HG02678 (cell line): Measurements from ENCODE around the gene DGKG.

Source experiments
- ATAC-seq: cut with Tn5 transposase; IDR thresholded peaks from one replicate; pipeline ENCODE4 v1.9.1; 2021; ENCODE audit warnings: mild to moderate bottlenecking, moderate library complexity; ENCODE audit not compliant: unreplicated experiment

DGKG gene

GRCh38 chr3:186178412-186178811 is 183.6 kb downstream of the DGKG start:
- no peak for ATAC-seq

- ATAC-seq, result no peak
Observed at GRCh38 chr3:186176373-186176990, 185.6 kb downstream of the DGKG start.

DNA sequence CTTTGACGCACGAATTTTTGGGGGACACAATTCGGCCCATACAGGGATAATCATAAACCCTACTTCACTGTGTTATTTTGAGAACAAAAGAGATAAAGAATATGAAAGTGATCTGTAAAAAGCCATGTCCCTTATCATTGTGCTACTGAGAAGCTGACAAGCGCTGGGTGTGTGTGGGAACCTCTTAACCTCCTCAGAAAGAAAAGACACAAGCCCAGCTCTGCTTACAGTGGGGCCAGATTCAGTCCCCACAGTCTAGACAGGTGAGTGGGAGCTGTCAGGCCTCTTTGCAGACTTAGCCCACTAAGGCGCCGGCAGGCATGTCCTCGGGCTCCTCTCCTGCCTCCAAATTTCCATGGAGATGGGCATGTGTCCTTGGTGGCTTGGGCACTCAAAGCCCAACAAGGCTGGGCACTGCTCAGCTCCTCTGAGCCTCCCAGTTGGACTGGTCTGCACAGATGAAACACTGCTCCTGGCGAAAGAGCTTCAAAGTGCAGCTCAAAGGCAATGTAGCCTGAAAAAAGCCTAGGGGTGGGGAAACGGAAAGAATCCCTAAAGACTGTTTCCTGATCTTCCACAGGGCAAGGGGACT is 188.7 kb downstream of the DGKG start:
- no peak for ATAC-seq

GRCh38 chr3:186172353-186172752 is 189.7 kb downstream of the DGKG start:
- no peak for ATAC-seq

DNA sequence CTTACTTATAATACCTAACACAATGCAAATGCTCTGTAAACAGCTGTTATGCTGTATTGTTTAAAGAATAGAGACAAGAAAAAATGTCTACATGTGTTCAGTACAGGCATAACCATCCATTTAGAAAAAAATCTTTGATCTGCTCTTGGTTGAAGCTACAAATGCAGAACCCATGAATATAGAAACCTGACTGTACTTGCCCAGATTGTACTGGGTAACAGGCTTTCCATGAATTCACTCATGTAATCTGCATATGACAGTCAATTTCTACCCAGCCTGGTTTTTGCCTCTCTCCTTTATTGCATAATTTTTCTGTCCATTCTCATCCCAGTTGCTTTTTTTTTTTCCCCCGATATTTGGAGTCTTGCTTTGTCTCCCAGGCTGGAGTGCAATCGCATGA is 190.5 kb downstream of the DGKG start:
- ATAC-seq, result no peak

DNA sequence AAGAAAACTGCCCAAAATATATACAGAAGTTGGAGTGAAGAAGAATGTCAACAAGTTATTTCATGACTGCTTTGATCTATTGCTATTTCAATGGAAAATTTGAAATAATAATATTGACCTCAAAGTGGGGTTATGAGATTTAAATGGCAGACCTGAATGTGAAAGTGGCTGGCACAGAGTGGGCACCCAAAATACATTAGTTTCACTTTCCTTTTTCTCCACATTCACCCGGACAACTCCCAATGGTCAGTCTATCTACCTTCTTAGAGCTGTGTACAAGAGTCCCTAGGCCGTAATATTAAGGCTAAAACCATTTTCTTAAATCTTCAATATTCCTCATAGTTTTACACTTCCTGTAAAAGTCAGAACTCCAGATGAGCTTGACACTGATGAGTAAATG is 191.5 kb downstream of the DGKG start:
- ATAC-seq, result no peak

- no peak for ATAC-seq
Observed at GRCh38 chr3:186169379-186169778, 192.7 kb downstream of the DGKG start.

DNA sequence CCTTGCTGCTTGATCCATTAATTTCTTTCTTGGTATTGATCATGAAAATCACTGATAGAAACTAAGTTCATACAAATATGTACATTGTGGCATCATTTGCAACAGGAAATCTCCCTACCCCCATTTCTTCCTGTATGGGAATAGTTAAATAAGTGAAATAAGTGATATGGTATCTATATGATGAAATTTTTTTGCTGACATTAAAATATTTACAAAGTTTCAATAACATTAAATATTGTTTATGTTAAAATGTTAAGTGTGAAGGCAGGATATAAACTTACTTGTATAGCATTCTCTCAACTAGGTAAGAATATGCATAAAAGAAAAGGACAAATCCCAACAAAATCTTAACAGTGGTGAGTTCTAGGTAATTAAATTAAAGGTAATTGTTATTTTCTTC is 193.1 kb downstream of the DGKG start:
- ATAC-seq, result no peak

DNA sequence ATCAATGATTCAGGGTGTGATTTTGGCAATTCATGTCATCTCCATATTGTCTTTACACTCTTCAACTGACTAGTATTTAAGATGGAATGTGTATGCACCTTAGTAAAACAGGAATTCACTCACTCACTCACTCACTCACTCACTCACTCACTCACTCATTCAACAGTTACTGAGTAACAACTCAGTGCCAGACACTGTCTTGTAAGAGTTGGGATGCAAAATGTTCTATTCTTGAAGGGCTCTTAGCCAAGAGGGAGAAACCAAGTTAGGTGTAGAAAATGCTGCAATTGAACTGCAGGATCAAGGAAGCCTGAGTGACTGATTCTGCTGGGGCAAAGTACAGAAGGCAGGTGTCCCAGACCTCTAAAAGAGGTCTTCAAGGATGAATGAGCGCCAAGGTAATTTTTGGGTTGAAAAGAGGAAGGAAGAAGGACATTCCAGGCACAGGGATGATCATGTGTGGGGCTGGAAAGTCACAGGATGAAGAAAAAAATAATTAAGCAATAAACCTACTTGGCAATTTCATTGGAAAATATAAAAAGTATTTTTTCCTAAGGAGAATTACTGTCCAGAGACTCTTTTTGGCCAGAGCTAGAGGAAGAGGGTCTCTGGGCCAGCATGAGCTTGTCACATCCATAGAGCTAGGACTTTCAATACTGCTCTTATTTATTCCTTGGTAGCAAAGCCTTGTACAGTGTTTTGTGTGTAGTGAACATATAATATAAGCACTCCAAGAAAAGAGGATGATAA is 194.2 kb downstream of the DGKG start:
- no peak for ATAC-seq

GRCh38 chr3:186166491-186167288 is 195.3 kb downstream of the DGKG start:
- ATAC-seq, result no peak

- ATAC-seq, result no peak
Observed at GRCh38 chr3:186166036-186166435, 196.0 kb downstream of the DGKG start.

DNA sequence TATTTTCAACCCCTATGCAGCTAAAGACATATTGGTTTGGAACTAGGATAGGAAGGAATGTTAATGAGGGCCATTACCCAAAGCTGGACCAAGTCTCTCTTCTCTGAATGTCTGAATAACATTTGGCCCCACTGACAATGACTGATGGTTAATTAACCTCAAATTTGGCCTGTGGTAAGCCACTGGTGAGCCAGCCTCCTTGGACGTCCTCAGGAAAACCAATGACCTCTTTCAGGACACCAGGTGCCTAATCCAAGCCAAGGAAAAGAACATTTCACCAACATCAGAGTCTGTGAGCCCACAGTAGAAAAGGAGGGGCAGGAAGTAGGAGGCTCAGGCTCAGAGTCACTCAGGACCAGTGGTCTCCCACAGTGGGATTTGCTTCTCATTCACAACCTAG is 196.7 kb downstream of the DGKG start:
- ATAC-seq, result no peak

GRCh38 chr3:186164696-186165095 is 197.3 kb downstream of the DGKG start:
- ATAC-seq, result no peak

DNA sequence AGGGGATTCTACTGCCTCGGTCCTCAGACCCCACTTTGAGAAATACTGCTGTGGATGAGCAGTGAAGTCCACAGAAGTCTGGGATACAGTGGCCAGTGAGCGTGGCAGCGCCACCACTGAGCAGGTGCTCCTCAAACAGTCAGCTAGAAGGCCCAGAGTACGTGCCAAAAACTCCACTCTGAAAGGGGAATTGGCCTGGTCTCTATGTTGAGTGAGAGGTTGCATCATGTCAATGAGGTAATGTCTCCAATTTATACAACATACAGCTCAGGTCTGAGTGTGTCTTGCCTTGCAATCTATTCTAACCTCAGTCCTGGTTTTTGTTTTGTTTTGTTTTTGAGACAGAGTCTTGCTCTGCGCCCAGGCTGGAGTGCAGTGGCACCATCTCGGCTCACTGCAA is 199.8 kb downstream of the DGKG start:
- ATAC-seq, result no peak

DNA sequence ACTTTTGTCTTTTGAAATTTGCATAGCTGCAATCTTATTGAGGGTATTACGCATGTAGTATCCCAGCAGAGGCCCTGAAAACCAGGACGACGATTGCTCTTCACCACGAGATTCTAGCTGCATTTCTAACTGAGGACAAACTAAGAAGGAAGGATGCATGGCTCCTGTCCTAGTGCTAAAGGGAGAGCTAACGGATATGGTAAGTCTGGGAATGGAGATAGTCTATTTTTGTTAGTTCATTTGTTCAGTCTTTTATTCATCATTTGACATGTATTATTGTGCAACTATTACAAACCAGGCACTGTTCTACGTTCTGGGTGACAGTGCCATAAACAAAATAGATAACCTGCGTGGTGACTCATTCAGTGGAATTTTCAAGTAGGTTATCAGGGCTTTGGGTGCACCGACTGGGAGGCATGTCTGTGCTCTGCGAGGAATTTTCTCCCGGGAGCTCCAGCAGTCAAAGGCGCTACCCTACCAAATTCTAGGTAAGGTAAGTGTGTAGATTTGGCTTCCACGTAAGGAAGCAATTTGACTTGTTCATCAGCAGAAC is 201.3 kb downstream of the DGKG start:
- ATAC-seq, result no peak

DNA sequence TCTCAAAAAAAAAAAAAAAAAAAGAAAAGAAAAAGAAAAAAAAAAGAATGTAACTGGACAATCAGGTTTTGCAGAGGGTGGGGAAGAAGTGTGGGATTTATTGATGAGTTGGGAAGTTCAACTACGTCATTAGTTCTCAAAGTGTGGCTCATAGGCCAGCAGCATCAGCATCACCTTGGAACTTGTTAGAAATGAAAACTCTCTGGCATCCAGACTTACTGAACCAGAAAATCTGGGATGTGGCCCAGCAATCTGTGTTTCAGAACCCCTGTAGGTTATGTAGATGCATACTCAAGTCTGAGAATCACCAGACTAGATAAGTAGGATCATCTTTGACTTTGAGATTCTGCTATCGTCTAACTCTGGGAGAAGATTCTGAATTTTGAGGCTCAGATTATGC is 207.4 kb downstream of the DGKG start:
- ATAC-seq, result no peak

DNA sequence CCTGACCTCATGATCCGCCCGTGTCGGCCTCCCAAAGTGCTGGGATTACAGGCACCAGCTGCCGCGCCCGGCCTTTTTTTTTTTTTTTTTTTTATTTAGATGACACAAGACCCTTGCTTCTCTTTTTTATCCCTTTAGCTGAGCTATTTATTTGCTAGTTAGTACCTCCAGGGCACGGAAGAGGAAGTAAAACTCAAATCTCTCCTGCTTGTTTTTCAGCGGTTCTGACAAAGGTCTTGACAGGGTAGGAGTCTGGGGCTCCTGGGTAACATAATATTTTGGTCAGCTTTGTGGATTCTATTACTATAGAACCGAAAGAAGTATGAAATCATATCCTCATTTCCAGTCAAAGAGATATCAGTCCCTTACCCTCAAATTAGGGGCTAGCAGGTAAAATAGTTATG is 209.1 kb downstream of the DGKG start:
- peak; percentile 84 for ATAC-seq

- ATAC-seq, result peak; percentile 15
Observed at GRCh38 chr3:186152361-186152798, 209.7 kb downstream of the DGKG start.

GRCh38 chr3:186151077-186151971 is 210.7 kb downstream of the DGKG start:
- peak; percentile 33 for ATAC-seq
